Ishikawa (cell line): ENCODE measurements around the gene COMTD1.

Source experiments
- CEBPB ChIP-seq: IDR thresholded peaks from 2 replicates; pipeline ENCODE4 v1.6.1; 2012
- CREB1 ChIP-seq: IDR thresholded peaks from 2 replicates; pipeline ENCODE4 v1.6.1; 2012; ENCODE audit warnings: low read depth
- EGR1 ChIP-seq: IDR thresholded peaks from 2 replicates; pipeline ENCODE4 v1.6.1; 2012
- EP300 ChIP-seq: IDR thresholded peaks from 2 replicates; pipeline ENCODE4 v1.6.1; 2012; ENCODE audit warnings: borderline replicate concordance
- FOXM1 ChIP-seq: IDR thresholded peaks from 2 replicates; pipeline ENCODE4 v1.6.1; 2012; ENCODE audit warnings: low read depth, borderline replicate concordance
- MAX ChIP-seq: IDR thresholded peaks from 2 replicates; pipeline ENCODE4 v1.6.1; 2012
- NFIC ChIP-seq: IDR thresholded peaks from 2 replicates; pipeline ENCODE4 v1.6.1; 2012
- RAD21 ChIP-seq: IDR thresholded peaks from 2 replicates; pipeline ENCODE4 v1.6.1; 2012; ENCODE audit warnings: low read depth
- REST ChIP-seq: IDR thresholded peaks from 2 replicates; pipeline ENCODE4 v1.6.1; 2012; ENCODE audit warnings: low read depth, mild to moderate bottlenecking
- TAF1 ChIP-seq: IDR thresholded peaks from 2 replicates; pipeline ENCODE4 v1.6.1; 2012; ENCODE audit warnings: low read depth, mild to moderate bottlenecking
- TCF12 ChIP-seq: IDR thresholded peaks from 2 replicates; pipeline ENCODE4 v1.6.1; 2012; ENCODE audit warnings: low read depth
- TEAD4 ChIP-seq: IDR thresholded peaks from 2 replicates; pipeline ENCODE4 v1.6.1; 2012
- USF1 ChIP-seq: IDR thresholded peaks from 2 replicates; pipeline ENCODE4 v1.6.1; 2012
- YY1 ChIP-seq: IDR thresholded peaks from 2 replicates; pipeline ENCODE4 v1.6.1; 2012; ENCODE audit warnings: low read depth
- ZBTB7A ChIP-seq: IDR thresholded peaks from 2 replicates; pipeline ENCODE4 v1.6.1; 2012; ENCODE audit warnings: low read depth

The COMTD1 gene

GRCh38 chr10:75191821-75192568 lies 43.8 kb downstream of the COMTD1 start:
- TF ChIP-seq EP300 (no peak), YY1 (no peak), ZBTB7A (no peak), NFIC (no peak), EGR1 (no peak), TCF12 (no peak), MAX (no peak), CEBPB (no peak), REST (no peak)

GRCh38 chr10:75189266-75190096 lies 46.3 kb downstream of the COMTD1 start:
- no peak for TF ChIP-seq TAF1
- no peak for TF ChIP-seq NFIC
- TF ChIP-seq CEBPB, result no peak
- no peak for TF ChIP-seq ZBTB7A
- no peak for TF ChIP-seq MAX
- no peak for TF ChIP-seq YY1
- TF ChIP-seq CREB1, result no peak
- no peak for TF ChIP-seq FOXM1
- TF ChIP-seq REST, result no peak
- TF ChIP-seq EP300, result no peak

- TF ChIP-seq TEAD4 (no peak), RAD21 (peak; percentile 89), FOXM1 (no peak), TAF1 (no peak), EP300 (no peak), ZBTB7A (no peak)
These were observed 47.8 kb downstream of the COMTD1 start for GRCh38 chr10:75187961-75188426.

GRCh38 chr10:75186310-75186709 lies 49.4 kb downstream of the COMTD1 start:
- no peak for TF ChIP-seq FOXM1
- TF ChIP-seq RAD21, result no peak
- no peak for TF ChIP-seq TAF1
- TF ChIP-seq TEAD4, result no peak
- TF ChIP-seq MAX, result no peak
- TF ChIP-seq TCF12, result no peak
- TF ChIP-seq CREB1, result no peak
- TF ChIP-seq REST, result no peak
- TF ChIP-seq ZBTB7A, result no peak
- no peak for TF ChIP-seq EP300
- TF ChIP-seq YY1, result no peak
- TF ChIP-seq USF1, result no peak
- no peak for TF ChIP-seq EGR1
- TF ChIP-seq CEBPB, result no peak
- no peak for TF ChIP-seq NFIC
